Adipose tissue (tissue), 3 donors: Measurements from ENCODE around the gene WEE1. TPM values are rescaled to one million over a fixed set of nuclear protein-coding genes. Genes with fewer than 3 reads are reported as not detected.
"Not testable (repeated sequence)": the region's sequence is repeated elsewhere in the genome, so short reads cannot be mapped to it uniquely, and the experiment has no call there.

Experiments
- H3K27ac ChIP-seq: one replicate; pipeline ENCODE4 v1.5.1; 2013; ENCODE audit warnings: low read depth, low read length
- WGBS, 3 donors: extraction: QIAGEN DNeasy Blood & Tissue Kit; methylation state at CpG; one replicate each; pipeline ENCODE4 v1.1.7; 2013; 5-methylcytosine and 5-hydroxymethylcytosine counted together
- polyA plus RNA-seq, 3 donors: library from polyadenylated mRNA; stranded (reverse); fragments of 200-250 nt; gene quantifications; one replicate each; pipeline ENCODE4 v1.2.3, GENCODE V29; 2013
- donor health status: healthy with polysubstance abuse.
- donor health status: Bipolar disorder and iron deficiency.
- donor health status: healthy.

The WEE1 gene
- polyA plus RNA-seq, 3 donors = 4.3 to 18.8 (median 5.4) TPM

- H3K27ac ChIP-seq = peak overlapping the region; percentile 83
- 0 to 1% (median 0%) methylated on average over 43 to 54 of the region's 54 CpGs for WGBS, 3 donors
These were observed 40.6 kb downstream of the WEE1 start for GRCh38 chr11:9613830-9614762.

DNA sequence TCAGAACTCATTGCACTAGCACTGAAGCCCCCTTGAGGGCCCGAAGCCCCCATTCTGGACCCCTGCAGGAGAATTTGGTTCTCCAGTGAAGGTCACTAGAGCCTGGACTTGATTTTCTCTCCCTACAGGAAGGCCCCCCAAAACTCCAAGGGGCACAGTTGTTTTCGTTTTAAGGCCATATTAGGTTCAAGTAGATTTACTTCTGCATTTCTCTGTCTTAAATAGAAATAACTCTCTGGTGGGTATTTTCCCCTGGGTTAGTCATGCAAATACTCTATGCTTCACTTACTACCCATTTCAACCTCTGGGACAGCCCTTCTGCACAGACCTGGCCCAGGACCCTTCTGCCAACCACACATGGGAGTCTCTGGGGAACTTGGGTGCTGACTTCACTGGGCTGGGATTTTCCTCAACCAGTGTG, 41.6 kb downstream of the WEE1 start:
- no peak overlapping the region for H3K27ac ChIP-seq
- WGBS, 3 donors = 73 to 75% (median 73%) methylated on average over 2 of the region's 2 CpGs

- no peak overlapping the region for H3K27ac ChIP-seq
- 33 to 57% (median 52%) methylated on average over 2 of the region's 2 CpGs for WGBS, 3 donors
These were observed 42.7 kb downstream of the WEE1 start for GRCh38 chr11:9616042-9616675.

DNA sequence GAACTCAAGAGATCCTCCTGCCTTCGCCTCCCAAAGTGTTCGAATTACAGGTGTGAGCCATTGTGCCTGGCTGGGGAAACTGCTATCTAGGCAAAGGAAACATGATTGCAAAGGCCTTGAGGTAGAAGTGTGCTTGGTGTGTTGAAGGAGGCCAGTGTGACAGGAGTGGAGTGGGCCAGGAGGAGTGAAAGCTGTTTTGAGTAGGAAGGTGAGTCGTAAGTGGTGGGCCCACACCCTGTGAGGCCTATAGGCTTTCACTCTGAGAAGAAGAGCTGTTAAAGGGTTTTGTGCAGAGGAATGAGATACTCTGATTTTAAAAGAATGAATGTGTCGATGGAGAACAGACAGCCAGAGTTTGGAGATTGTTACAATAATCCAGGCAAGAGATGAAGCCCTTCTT, 43.4 kb downstream of the WEE1 start:
- 96 to 97% (median 96%) methylated on average over 4 of the region's 4 CpGs for WGBS, 3 donors
- no peak overlapping the region for H3K27ac ChIP-seq

DNA sequence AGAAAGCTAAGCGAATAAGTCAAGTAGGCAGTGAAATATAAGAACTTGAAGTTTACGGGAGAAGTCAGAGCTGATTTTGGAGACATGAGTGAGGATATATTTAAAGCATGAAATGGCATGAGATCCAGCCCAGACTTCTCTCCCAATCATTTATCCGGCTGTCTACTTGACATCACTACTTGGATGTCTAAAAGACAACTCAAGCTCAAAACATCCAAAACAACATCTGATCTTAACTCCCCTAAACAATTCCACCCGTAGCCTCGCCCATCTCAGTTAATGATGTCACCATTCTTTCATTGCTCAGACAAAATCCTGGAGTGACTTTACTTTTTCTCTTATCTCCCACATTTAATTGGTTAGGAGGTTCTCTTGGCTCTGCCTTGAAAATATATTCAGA, 44.5 kb downstream of the WEE1 start:
- H3K27ac ChIP-seq = no peak overlapping the region
- WGBS, 3 donors = 74 to 82% (median 75%) methylated on average over 5 of the region's 5 CpGs

- no peak overlapping the region for H3K27ac ChIP-seq
- 97 to 100% (median 98%) methylated on average over 1 of the region's 1 CpG for WGBS, 3 donors
These were observed 45.5 kb downstream of the WEE1 start for GRCh38 chr11:9619004-9619403.

- no peak overlapping the region for H3K27ac ChIP-seq
These were observed 46.5 kb downstream of the WEE1 start for GRCh38 chr11:9619971-9620370.

GRCh38 chr11:9622353-9622752, 48.9 kb downstream of the WEE1 start:
- WGBS, 3 donors = 58 to 87% (median 86%) methylated on average over 7 of the region's 7 CpGs
- H3K27ac ChIP-seq = not testable (repeated sequence)

- 96 to 98% (median 97%) methylated on average over 13 to 23 of the region's 23 CpGs for WGBS, 3 donors
- H3K27ac ChIP-seq = not testable (repeated sequence)
These were observed 49.6 kb downstream of the WEE1 start for GRCh38 chr11:9623053-9623452.

DNA sequence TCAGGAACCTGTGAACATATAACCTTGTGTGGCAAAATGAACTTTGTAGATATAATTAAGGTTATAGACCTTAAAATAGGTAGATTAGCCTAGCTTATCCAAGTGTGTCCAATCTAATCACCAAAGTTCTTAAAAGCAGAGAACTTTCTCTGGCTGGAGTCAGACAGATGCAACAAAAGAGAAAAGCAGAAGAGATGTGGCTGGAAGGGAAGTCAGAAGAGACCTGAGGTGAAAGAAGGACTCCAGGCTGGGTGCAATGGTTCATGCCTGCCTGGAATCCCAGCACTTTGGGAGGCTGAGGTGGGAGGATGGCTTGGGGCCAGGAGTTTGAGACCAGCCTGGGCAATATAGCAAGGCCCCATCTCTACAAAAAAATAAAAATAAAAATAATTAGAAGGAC, 51.0 kb downstream of the WEE1 start:
- H3K27ac ChIP-seq = no peak overlapping the region

- no peak overlapping the region for H3K27ac ChIP-seq
- 58 to 74% (median 68%) methylated on average over 6 of the region's 6 CpGs for WGBS, 3 donors
These were observed 51.7 kb downstream of the WEE1 start for GRCh38 chr11:9625162-9625561.

DNA sequence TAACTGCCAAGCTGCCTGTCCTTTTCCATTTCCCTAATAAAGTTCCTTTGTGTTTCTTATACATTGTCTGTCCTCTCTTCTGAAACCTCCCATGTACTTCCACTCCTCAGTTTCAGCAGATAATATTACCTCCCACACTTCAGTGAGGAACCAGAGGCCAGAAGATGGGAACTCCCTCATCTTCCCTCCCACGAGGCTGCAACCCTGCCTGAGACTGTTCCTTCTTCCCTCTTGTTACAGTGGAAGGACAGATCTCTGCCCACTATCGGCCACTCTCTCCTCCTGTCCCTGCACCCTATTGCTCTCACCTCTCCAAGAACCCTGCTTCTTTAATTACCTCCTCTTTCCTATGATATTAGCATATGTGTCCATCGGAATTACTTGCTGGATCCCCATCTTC, 52.3 kb downstream of the WEE1 start:
- no peak overlapping the region for H3K27ac ChIP-seq
- WGBS, 3 donors = 48 to 69% (median 56%) methylated on average over 3 of the region's 3 CpGs

DNA sequence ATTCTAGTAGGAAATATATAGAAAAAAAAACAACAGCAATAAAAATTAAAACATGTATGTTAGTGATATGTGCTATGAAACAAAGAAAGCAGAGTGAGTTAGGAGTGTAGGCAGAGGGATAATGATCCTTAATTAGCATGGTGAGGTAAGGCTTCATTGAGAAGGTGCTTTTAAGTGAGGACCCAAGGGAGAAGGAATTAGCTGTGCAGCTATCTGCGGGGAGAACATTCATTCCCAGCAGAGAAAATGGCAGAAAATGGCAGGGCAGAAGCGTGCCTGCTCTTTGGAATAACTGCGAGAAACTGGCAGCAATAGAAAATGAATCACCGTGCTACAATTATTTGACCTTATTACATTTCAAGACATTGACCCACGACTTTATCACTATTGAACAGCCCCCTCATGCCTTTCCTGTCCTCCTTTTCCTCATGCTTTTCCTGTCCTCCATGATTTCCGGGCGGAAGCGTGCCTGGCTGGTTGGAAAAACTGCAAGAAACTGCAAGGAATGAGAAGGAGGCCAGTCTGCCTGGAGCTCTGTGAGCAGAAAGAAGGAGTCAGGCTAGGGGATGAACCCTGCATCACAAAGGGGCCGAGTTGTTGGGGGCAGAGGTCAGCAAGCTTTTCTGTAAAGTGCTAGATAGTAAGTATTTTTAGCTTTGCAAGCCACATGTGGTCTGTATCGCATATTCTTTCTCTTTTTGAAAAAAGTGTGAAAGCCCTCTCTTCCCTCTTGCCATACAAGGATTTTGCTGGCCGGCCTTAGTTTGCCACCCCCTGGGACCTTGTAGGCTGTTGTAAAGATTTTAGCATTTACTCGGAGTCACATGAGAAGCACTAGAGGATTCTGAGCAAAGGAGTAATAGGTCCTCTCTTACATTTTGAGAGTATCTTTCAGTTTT, 53.3 kb downstream of the WEE1 start:
- 54 to 66% (median 65%) methylated on average over 12 of the region's 12 CpGs for WGBS, 3 donors

DNA sequence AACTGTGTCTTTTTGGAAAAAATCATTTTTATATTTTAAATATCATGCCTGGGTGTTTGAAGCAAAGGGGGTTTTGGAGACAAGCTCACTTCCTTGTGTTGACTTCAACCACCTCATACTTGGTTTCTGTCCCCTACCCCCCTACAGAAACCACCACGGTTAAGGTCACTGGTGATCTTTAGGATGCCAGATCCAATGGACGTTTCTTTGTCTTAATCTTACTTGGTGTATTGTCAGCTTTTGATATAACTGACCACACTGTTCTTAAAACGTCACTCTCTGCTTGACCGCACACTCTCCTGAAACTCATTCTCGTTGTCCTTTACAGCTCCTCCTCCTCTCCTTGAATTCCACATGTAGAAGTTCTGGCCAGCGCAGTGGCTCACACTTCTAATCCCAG, 55.6 kb downstream of the WEE1 start:
- 90 to 94% (median 91%) methylated on average over 6 of the region's 6 CpGs for WGBS, 3 donors
- H3K27ac ChIP-seq = no peak overlapping the region

More for the DNA sequence above, 53.3 kb downstream of the WEE1 start:
- H3K27ac ChIP-seq = no peak overlapping the region

- 52 to 89% (median 59%) methylated on average over 2 of the region's 2 CpGs for WGBS, 3 donors
- no peak overlapping the region for H3K27ac ChIP-seq
These were observed 60.2 kb downstream of the WEE1 start for GRCh38 chr11:9633679-9634078.

GRCh38 chr11:9636691-9637090, 63.2 kb downstream of the WEE1 start:
- WGBS, 3 donors = 91 to 100% (median 96%) methylated on average over 1 of the region's 1 CpG
- H3K27ac ChIP-seq = no peak overlapping the region

- WGBS, 3 donors = 28 to 65% (median 30%) methylated on average over 5 of the region's 5 CpGs
- peak overlapping the region; percentile 17 for H3K27ac ChIP-seq
These were observed 65.6 kb downstream of the WEE1 start for GRCh38 chr11:9639099-9639498.
